Fibroblast of pulmonary artery (primary cell): ENCODE data around the gene SYT9.
A peak's percentile ranks its signal among the peaks of the same experiment; 100 is the strongest.

Source experiments
- DNase-seq: peaks from one replicate; pipeline ENCODE4 v3.0.0-alpha.2; 2010; ENCODE audit warnings: low read depth
- H3K4me3 ChIP-seq: replicated peaks from 2 replicates; pipeline ENCODE4 v1.5.1; 2011; ENCODE audit warnings: low read depth, mild to moderate bottlenecking, control low read depth, low read length, moderate library complexity
- TF ChIP-seq, protein P1 (sequence below): IDR thresholded peaks from 2 replicates; pipeline ENCODE4 v1.5.1; 2011; ENCODE audit warnings: mild to moderate bottlenecking, control low read depth, low read length, inconsistent platforms; ENCODE audit errors: missing control alignments

SYT9 gene

DNA sequence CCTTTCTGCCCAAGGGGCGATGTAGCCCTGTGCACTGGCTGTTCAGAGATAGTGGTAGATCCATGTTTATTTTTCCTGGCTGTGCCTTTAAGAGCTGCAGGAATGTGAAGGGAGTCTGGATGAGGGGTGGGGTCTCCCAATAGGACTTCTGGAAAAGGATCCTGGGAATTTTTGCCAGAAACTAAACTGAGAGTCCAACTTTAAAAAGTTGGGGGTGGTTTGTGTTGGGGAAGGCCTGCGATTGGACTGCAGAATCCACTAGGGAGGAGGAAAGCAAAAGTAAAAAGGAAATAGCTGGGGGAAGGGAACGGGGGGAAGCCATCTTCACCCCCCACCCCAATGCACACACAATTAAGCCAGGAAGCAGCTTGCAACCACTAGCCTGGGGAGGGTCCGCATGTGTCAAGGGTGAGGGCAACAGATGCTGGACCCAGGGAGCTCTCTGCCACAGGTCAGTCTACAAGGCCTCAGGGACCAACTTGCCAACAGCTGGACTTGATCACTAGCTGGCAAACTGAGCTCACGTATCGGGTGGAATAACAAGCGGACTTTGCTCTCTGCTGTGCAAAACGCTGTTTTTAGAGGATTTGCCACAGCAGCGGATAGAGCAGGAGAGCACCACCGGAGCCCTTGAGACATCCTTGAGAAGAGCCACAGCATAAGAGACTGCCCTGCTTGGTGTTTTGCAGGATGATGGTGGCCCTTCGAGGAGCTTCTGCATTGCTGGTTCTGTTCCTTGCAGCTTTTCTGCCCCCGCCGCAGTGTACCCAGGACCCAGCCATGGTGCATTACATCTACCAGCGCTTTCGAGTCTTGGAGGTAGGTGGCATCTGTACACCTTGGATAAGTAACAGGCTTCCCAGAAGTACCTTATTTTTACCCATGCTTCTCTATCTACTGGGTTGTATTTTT lies 233.7 kb downstream of the SYT9 start, which contains the start of gene OLFML1:
Gene OLFML1, plus strand, starts transcription at position 321 of the 912 bp plus-strand sequence. Its CDS starts 370 bp downstream, at position 691.
- TF ChIP-seq, protein P1, sequence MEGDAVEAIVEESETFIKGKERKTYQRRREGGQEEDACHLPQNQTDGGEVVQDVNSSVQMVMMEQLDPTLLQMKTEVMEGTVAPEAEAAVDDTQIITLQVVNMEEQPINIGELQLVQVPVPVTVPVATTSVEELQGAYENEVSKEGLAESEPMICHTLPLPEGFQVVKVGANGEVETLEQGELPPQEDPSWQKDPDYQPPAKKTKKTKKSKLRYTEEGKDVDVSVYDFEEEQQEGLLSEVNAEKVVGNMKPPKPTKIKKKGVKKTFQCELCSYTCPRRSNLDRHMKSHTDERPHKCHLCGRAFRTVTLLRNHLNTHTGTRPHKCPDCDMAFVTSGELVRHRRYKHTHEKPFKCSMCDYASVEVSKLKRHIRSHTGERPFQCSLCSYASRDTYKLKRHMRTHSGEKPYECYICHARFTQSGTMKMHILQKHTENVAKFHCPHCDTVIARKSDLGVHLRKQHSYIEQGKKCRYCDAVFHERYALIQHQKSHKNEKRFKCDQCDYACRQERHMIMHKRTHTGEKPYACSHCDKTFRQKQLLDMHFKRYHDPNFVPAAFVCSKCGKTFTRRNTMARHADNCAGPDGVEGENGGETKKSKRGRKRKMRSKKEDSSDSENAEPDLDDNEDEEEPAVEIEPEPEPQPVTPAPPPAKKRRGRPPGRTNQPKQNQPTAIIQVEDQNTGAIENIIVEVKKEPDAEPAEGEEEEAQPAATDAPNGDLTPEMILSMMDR, result no peak
- no peak for DNase-seq
- no peak within 1 kb of the TSS for H3K4me3 ChIP-seq

DNA sequence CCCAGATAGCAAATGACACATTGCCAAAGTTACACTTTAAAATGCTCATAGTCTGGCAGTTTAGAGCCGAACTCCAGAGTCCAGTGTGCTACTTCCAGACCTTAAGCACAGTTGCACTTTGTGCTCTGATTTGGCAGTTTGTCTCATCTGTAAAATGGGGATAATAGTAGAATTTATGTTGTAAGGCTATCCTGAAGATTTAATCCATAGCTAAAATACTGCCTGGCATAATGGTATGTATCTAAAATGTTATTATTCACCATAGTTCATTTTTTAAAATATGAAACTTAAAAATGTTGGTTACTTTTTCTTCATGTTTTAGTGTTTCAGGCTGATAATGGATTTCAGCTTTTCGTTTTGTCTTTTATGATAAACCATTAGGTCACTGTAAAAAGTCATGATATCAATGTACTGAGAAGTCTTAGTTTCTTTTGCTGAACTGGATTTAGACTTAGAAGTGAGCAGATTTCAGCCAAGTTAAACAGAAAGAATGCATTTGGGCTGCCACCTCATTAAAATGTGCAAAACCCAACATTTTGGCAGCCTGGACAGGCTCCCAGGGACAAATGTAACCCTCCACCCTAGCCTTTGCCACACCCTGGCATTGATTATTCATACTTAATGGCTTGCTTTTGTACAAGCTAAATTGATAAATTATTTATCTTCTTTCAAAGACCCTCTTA lies 234.5 kb downstream of the SYT9 start:
- no peak for DNase-seq
- no peak overlapping the region for H3K4me3 ChIP-seq
- TF ChIP-seq, protein P1, result no peak

GRCh38 chr11:7486781-7487140 lies 235.1 kb downstream of the SYT9 start:
- H3K4me3 ChIP-seq, result no peak overlapping the region
- no peak for DNase-seq
- TF ChIP-seq, protein P1, result no peak

- DNase-seq, result no peak
- TF ChIP-seq, protein P1, result no peak
- H3K4me3 ChIP-seq, result no peak overlapping the region
These were observed 235.7 kb downstream of the SYT9 start for GRCh38 chr11:7487360-7487759.

- TF ChIP-seq, protein P1, result no peak
- DNase-seq, result no peak
- no peak overlapping the region for H3K4me3 ChIP-seq
These were observed 237.0 kb downstream of the SYT9 start for GRCh38 chr11:7488681-7489080.

DNA sequence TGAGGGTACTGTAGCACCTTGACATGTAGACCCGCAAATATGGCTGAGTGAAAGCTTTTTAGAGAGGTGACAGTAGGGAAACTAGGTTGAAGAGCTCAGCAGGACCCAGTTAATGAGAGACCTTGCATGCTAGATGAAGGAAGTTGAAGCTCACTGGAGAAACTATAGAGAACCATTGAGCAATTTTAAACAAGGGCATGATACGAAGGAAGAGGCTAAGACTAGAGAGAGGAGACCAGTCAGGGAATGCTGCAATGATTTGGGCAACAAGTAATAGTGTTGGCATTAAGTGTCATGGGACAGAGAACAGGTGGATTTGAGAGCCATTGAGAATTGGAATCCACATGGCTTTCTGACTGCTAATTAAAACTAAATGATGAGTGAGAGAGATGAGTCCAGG lies 237.7 kb downstream of the SYT9 start:
- TF ChIP-seq, protein P1, result no peak
- H3K4me3 ChIP-seq, result no peak overlapping the region
- DNase-seq, result no peak

DNA sequence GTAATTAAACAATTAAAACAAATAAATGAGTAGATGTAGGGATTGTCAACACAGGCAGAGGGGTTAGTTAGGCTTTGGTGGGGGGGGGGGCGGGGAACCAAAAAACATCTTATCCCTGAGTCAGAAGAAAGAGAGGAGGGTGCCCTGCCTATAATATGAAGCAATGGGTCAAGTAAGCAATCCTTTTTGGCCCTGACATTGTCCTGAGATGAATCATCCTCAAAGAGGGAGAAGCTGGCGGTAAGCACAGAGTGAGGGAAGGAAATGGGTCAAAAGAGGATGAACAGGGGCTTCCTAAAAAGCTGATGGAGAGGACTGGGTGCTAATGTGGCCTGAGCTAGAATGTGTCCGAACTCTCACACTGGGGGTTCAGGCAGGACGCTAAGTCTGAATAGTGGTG lies 238.3 kb downstream of the SYT9 start:
- H3K4me3 ChIP-seq, result no peak overlapping the region
- TF ChIP-seq, protein P1, result no peak
- peak; percentile 37 for DNase-seq
